HL-60 (cell line): ENCODE measurements around the gene SNTB2.
A peak's percentile ranks its signal among the peaks of the same experiment; 100 is the strongest.

Source experiments
- DNase-seq, 2 experiments: peaks; one replicate each; pipeline ENCODE4 v3.0.0-alpha.2; 2010 to 2020; ENCODE audit warnings: low read depth in 1 of 2, low spot score in 1 of 2
- H3K27ac ChIP-seq: fragments of 250-450 bp; sonication (Bioruptor Pico); replicated peaks from 2 replicates; pipeline ENCODE4 v1.5.1; 2020; ENCODE audit warnings: mild to moderate bottlenecking, moderate library complexity
- H3K27me3 ChIP-seq: fragments of 250-450 bp; sonication (Bioruptor Pico); 2 replicates; pipeline ENCODE4 v1.5.1; 2021; ENCODE audit warnings: mild to moderate bottlenecking, moderate library complexity; ENCODE audit not compliant: insufficient read depth, poor library complexity, severe bottlenecking
- H3K4me3 ChIP-seq: replicated peaks from 2 replicates; pipeline ENCODE4 v1.5.1; 2011; ENCODE audit warnings: mild to moderate bottlenecking, control low read depth, low read length; ENCODE audit not compliant: insufficient read depth
- CTCF ChIP-seq: IDR thresholded peaks from one replicate; pipeline ENCODE4 v1.5.1; 2011; ENCODE audit warnings: low read length, control low read depth, inconsistent platforms; ENCODE audit not compliant: insufficient read depth
- GABPA ChIP-seq: IDR thresholded peaks from 2 replicates; pipeline ENCODE4 v1.6.1; 2012; ENCODE audit warnings: low read depth
- POLR2AphosphoS5 ChIP-seq: IDR thresholded peaks from 2 replicates; pipeline ENCODE4 v1.6.1; 2012; ENCODE audit warnings: low read depth
- SPI1 ChIP-seq: IDR thresholded peaks from 2 replicates; pipeline ENCODE4 v1.6.1; 2012; ENCODE audit warnings: low read depth, mild to moderate bottlenecking, borderline replicate concordance
- TF ChIP-seq, protein P1 (sequence below): IDR thresholded peaks from 2 replicates; pipeline ENCODE4 v1.6.1; 2012; ENCODE audit warnings: low read depth; ENCODE audit not compliant: insufficient replicate concordance

Gene SNTB2

GRCh38 chr16:69326172-69326873 lies 139.4 kb downstream of the SNTB2 start:
- DNase-seq, result no peak
- Histone ChIP-seq H3K27me3 (no peaks in the 10 kb centered on the region), H3K4me3 (no peak overlapping the region), H3K27ac (peak overlapping the region; percentile 29; the same call in 1 of the 2 replicates)
- TF ChIP-seq, protein P1, sequence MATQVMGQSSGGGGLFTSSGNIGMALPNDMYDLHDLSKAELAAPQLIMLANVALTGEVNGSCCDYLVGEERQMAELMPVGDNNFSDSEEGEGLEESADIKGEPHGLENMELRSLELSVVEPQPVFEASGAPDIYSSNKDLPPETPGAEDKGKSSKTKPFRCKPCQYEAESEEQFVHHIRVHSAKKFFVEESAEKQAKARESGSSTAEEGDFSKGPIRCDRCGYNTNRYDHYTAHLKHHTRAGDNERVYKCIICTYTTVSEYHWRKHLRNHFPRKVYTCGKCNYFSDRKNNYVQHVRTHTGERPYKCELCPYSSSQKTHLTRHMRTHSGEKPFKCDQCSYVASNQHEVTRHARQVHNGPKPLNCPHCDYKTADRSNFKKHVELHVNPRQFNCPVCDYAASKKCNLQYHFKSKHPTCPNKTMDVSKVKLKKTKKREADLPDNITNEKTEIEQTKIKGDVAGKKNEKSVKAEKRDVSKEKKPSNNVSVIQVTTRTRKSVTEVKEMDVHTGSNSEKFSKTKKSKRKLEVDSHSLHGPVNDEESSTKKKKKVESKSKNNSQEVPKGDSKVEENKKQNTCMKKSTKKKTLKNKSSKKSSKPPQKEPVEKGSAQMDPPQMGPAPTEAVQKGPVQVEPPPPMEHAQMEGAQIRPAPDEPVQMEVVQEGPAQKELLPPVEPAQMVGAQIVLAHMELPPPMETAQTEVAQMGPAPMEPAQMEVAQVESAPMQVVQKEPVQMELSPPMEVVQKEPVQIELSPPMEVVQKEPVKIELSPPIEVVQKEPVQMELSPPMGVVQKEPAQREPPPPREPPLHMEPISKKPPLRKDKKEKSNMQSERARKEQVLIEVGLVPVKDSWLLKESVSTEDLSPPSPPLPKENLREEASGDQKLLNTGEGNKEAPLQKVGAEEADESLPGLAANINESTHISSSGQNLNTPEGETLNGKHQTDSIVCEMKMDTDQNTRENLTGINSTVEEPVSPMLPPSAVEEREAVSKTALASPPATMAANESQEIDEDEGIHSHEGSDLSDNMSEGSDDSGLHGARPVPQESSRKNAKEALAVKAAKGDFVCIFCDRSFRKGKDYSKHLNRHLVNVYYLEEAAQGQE, result no peak
- TF ChIP-seq SPI1 (no peak), CTCF (no peak), GABPA (no peak), POLR2AphosphoS5 (0 out of 2 replicates have a peak, but pooled peaks have one; percentile 22)

- TF ChIP-seq CTCF, result no peak
- TF ChIP-seq GABPA, result no peak
- TF ChIP-seq POLR2AphosphoS5, result no peak
- no peak for TF ChIP-seq SPI1
- TF ChIP-seq, protein P1, result no peak
- no peak for DNase-seq
- Histone ChIP-seq H3K27ac (peak overlapping the region; percentile 69), H3K27me3 (no peaks in the 10 kb centered on the region), H3K4me3 (peak overlapping the region; percentile 85)
Measured at GRCh38 chr16:69327585-69328310, 140.8 kb downstream of the SNTB2 start.

DNA sequence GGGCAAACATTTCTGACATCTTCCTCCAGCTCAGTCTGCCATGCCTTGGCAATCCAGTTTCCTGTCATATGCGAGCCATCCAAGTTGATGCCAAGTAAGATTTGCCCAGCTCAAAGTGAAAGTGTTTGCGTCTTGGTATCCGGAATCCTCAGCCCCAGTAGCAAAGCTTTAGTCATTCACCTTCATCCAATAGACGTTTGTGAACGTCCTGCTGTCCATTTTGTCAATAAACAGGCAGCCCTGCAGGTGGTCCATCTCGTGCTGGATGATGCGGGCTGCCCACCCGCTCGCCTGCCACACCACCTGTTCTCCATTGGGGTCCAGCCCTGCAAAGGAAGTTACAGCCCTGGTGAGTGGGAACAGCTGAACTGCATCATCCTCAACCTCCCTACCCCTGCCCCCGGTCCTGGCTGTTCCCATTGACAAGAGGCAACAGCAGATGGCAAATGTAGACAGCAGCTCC lies 141.9 kb downstream of the SNTB2 start:
- DNase-seq, result no peak
- peak overlapping the region; percentile 69 for H3K27ac ChIP-seq
- peak overlapping the region; percentile 85 for H3K4me3 ChIP-seq
- TF ChIP-seq, protein P1, result no peak
- TF ChIP-seq GABPA (no peak), SPI1 (no peak), CTCF (no peak), POLR2AphosphoS5 (no peak; the same call in 1 of the 2 replicates)
- no peaks in the 10 kb centered on the region for H3K27me3 ChIP-seq
